Measurements from ENCODE around the gene ISM2.
"Not testable (repeated sequence)": the region's sequence is repeated elsewhere in the genome, so short reads cannot be mapped to it uniquely, and the experiment has no call there.

The ISM2 gene

GRCh38 chr14:77498120-77498979, at the start of gene ISM2:
Gene ISM2, minus strand, starts transcription at chr14:77498816. Its CDS starts 23 bp downstream, at chr14:77498793.
- no peak for DNase-seq

GRCh38 chr14:77547512-77548180, 49.0 kb upstream of the ISM2 start:
- no peak for DNase-seq

GRCh38 chr14:77545171-77545570, 46.6 kb upstream of the ISM2 start:
- DNase-seq = not testable (repeated sequence)

GRCh38 chr14:77544571-77544970, 46.0 kb upstream of the ISM2 start:
- no peak for DNase-seq

GRCh38 chr14:77543637-77544334, 45.2 kb upstream of the ISM2 start:
- DNase-seq = no peak

- no peak for DNase-seq
Measured at GRCh38 chr14:77543240-77543551, 44.6 kb upstream of the ISM2 start.

- DNase-seq = peak; percentile 48
Measured at GRCh38 chr14:77542421-77543239, 44.0 kb upstream of the ISM2 start.

GRCh38 chr14:77541905-77542304, 43.3 kb upstream of the ISM2 start:
- no peak for DNase-seq

GRCh38 chr14:77536951-77537350, 38.3 kb upstream of the ISM2 start:
- not testable (repeated sequence) for DNase-seq

GRCh38 chr14:77531071-77531470, 32.5 kb upstream of the ISM2 start:
- no peak for DNase-seq

- no peak for DNase-seq
Measured at GRCh38 chr14:77529963-77530362, 31.3 kb upstream of the ISM2 start.

GRCh38 chr14:77529213-77529612, 30.6 kb upstream of the ISM2 start:
- no peak for DNase-seq

GRCh38 chr14:77528701-77529100, 30.1 kb upstream of the ISM2 start:
- not testable (repeated sequence) for DNase-seq

- DNase-seq = no peak
Measured at GRCh38 chr14:77526266-77526665, 27.6 kb upstream of the ISM2 start.

- no peak for DNase-seq
Measured at GRCh38 chr14:77524536-77524935, 25.9 kb upstream of the ISM2 start.

GRCh38 chr14:77523109-77523508, 24.5 kb upstream of the ISM2 start:
- no peak for DNase-seq

GRCh38 chr14:77520555-77520954, 21.9 kb upstream of the ISM2 start:
- no peak for DNase-seq

GRCh38 chr14:77516126-77516525, 17.5 kb upstream of the ISM2 start:
- no peak for DNase-seq

GRCh38 chr14:77511486-77512162, 13.0 kb upstream of the ISM2 start:
- DNase-seq = no peak

- DNase-seq = no peak
Measured at GRCh38 chr14:77509366-77509765, 10.8 kb upstream of the ISM2 start.

GRCh38 chr14:77508876-77509275, 10.3 kb upstream of the ISM2 start:
- DNase-seq = no peak

- DNase-seq = no peak
Measured at GRCh38 chr14:77508249-77508648, 9.6 kb upstream of the ISM2 start.

Data from midbrain (tissue), 1 donor.